CD4-positive, alpha-beta T cell treated with Interleukin-6 at 100 ng/mL for 8 hours (primary cell): Measurements from ENCODE around the gene KBTBD6.
"Not testable (repeated sequence)": the region's sequence is repeated elsewhere in the genome, so short reads cannot be mapped to it uniquely, and the experiment has no call there.

ENCODE experiments used
- DNase-seq: peaks from one replicate; pipeline ENCODE4 v3.0.0-alpha.2; 2020; ENCODE audit warnings: mixed read lengths, low spot score

KBTBD6 gene, protein sequence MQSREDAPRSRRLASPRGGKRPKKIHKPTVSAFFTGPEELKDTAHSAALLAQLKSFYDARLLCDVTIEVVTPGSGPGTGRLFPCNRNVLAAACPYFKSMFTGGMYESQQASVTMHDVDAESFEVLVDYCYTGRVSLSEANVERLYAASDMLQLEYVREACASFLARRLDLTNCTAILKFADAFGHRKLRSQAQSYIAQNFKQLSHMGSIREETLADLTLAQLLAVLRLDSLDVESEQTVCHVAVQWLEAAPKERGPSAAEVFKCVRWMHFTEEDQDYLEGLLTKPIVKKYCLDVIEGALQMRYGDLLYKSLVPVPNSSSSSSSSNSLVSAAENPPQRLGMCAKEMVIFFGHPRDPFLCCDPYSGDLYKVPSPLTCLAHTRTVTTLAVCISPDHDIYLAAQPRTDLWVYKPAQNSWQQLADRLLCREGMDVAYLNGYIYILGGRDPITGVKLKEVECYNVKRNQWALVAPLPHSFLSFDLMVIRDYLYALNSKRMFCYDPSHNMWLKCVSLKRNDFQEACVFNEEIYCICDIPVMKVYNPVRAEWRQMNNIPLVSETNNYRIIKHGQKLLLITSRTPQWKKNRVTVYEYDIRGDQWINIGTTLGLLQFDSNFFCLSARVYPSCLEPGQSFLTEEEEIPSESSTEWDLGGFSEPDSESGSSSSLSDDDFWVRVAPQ

DNA sequence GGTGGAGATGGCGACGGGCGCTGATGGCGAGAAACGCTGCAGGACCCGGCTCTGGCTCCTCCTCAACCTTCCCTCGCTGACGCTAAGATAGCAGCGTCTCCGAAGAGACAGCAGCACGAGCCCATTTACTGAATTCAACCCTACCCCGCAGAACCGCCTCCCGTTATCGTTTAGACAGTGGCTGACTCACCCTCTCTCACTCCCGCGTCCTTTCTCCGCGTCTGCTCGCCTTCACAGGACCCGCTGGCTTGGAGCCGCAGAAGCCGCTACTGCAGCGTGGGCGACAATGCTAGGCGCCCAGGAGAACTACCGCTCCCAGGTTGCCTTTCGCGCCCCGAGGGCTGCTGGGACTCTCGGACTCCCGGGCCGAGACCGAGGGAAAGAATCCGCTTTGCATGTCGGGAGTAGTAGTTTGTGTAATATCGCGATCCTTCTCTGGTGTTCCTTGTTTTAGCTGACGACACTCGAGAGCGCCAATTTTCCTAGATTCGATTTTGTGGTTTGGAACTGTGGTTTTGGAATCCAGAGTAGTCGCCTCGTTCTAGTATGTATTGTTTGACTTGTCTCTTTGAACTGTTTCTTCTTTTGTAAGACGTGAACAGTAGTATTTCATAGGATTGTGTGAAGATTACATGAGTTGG lies at the start of gene KBTBD6:
Gene KBTBD6, minus strand, starts transcription at position 291 of the 641 bp plus-strand sequence. CDS start 291 bp downstream, outside the sequence.
- DNase-seq, result peak; percentile 92

DNA sequence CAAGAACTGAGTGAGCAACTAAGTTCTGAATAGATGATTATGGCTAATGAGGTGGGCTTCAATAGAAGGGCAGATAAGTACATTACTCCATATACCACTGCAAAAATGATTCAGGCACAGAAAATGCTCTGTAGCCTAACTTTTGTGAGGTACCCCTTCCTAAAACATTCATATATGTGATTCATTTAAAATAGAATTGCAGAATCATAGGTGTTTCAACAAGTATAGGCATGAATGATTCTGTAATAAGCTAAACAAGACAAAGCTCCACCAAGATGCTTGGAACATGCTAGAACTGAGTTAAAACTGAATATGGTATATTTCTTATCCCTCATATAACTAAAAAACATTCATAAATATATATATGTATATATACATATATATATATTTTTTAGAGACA lies 49.6 kb upstream of the KBTBD6 start:
- DNase-seq, result no peak

DNA sequence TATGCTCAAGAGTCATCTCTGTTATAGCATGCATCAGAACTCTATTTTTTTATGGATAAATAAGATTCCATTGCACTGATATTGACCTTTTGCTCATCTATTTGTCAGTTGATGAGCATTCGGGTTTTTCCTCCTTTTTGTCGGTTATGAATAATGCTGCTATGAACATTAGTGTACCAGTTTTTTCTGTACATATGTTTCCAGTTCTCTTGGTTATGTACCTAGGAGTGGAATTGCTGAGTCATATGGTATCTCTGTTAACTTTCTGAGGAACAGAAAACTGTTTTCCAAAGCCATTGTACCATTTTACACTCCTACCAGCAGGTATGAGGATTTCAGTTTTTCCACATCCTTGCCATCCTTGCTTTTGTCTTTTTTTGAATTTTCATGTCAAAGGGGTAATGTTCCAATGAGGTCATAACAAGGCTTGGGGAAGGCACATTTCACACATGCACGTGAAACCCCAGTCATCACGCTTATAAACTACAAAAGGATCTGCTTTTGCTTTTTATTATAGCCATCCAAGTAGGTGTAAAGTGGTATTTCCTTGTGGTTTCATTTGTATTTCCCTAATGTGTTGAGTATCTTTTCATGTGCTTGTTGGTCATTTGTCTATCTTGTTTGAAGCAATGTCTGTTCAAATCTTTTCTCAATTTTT lies 47.1 kb upstream of the KBTBD6 start:
- no peak for DNase-seq

DNA sequence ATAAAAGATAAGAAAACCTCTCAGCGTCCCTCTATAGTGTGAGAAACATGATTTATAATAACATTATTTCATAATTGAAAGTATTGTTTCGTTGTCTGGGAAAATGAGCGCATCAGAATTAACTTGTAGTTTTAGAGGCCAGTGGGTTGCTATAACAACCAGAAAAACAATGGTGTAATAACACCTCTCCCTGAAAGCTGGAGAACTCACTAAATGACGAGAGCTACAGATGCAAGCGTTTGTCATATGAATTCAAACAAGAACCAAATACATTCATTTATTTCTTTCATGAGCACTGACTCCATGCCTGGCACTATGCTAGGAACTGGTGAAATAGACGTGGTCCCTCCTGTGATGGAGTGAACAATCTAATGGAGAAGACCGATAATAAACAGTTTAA lies 45.4 kb upstream of the KBTBD6 start:
- no peak for DNase-seq

DNA sequence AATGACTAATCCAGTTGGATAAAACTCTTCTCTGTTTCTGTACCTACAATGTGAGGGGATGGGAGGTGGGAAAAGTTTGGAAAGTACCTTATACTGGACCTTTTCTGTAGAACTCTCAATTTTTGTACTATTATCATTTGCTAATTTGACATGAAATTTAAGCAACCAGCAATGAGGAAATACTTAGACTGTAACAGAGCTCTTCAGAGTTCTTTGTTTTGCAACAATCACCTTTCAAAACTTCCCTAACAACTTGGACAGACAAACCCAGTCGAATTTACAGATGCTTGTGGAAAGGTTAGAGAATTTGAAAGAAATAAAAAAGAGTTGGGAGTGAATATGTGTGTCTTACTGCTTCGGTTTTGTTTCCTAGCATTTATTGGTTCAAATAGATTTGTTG lies 45.0 kb upstream of the KBTBD6 start:
- DNase-seq, result no peak

DNA sequence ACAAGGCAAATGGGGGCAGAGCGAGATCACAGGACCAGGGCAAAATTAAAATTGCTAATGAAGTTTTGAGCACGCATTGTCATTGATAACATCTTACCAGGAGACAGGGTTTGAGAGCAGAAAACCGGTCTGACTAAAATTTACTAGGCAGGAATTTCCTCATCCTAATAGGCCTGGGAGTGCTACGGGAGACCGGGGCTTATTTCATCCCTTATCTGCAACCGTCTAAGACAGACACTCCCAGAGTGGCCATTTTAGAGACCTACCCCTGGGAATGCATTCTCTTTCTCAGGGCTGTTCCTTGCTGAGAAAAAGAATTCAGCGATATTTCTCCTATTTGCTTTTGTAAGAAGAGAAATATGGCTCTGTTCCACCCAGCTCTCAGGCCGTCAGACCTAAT lies 43.0 kb upstream of the KBTBD6 start:
- DNase-seq, result not testable (repeated sequence)

DNA sequence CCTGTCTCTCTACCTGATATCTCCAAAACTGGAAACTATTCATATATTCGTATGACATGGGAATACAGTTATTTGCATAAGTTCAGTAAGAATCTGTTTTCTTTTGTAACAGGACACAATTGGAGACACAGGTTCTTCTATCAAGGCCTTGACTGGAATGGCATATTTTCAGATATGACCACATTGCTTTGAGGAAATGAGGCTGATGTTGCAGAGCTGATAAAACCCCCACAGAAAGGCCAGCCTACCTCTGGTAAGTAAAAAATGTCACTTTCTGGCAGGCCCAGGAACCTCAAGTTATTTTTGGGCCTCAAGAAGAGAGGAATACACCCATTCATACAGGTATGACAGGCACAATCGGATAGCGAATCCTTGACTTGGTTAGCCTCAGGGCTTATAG lies 29.5 kb upstream of the KBTBD6 start:
- no peak for DNase-seq

DNA sequence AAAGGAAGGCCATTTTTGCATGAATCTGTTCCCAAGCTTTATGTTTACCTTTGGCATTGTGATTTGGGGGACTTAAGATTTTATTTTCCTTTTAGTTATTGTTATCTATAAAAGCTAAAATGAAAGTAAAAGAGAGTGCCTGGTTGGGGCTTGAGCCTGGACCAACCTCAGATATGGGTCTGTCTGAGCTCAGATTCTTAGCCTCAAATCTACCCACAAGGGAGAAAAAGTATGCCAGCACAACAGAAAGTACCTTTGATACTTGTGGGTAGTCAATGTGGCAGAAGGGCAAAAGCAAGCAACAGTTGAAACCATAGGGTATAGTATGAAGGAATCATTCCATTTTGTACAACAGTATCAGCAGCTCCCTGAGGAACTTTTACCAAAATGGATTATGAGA lies 26.6 kb upstream of the KBTBD6 start:
- no peak for DNase-seq

DNA sequence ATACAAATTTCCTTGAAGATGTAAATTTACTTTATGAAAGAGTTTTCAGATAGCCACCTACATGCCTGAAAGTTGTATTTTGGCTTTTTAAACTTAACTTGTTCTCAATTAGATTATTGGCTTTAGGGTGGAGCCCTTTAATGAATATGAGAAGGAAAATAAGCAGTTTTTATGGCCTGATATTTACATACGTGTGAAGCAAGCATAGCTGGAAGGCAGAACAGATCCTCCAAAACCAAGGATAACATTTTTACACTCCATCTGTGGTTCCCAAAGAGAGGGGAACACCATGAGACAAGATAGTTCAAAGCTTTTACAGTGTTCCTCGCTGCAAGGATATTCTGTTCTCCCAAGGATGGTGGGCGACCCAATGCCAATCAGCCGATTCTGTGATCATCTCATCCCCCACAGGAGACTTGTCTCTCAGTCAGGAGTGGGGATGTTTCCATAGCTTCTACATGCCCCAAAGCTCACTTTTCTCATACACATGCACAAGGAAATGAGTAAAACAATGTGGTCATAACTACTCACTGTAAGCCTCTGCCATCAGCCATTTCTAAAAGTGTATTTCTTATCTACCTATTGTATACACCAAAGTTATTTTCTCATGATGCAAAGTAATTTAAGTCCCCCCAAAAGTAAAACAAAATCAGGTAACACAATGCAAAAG lies 24.6 kb upstream of the KBTBD6 start:
- DNase-seq, result no peak

DNA sequence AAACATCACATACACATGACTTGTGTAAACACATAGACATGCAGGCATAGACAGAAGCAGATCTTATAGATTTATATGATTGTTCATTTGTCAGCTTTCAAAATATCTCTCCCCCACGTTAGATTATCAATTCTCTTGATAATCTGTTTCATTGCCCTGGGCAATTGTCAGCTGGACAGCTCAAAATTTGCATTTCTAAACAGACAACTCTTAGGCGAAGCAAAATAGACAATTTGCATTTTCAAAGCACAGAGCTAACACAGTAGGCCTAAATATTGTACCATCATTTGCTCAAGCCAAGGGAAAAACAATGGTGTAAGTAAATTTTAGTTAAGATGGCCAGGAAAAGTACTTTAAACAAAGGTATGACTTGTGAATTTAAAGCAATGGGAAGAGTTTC lies 24.0 kb upstream of the KBTBD6 start:
- DNase-seq, result no peak

DNA sequence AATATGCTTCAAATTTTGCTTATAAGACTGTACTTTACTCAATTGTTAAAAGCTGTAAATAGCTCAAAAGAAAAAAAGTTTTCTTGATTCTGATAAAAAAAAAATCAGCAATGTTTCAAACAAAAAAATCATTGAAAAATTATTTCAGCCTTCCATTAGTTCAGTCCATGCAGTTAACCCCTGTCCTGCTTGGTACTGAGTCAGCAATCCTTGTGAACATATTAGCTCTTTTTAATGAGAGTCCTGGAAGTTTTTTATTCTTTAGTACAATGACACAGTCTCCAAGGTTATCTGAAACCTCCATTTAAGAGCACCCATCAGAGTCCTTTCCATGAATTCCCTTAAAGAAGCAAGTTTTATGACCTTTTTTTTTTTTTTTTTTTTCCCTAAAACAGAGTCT lies 21.4 kb upstream of the KBTBD6 start:
- DNase-seq, result no peak

DNA sequence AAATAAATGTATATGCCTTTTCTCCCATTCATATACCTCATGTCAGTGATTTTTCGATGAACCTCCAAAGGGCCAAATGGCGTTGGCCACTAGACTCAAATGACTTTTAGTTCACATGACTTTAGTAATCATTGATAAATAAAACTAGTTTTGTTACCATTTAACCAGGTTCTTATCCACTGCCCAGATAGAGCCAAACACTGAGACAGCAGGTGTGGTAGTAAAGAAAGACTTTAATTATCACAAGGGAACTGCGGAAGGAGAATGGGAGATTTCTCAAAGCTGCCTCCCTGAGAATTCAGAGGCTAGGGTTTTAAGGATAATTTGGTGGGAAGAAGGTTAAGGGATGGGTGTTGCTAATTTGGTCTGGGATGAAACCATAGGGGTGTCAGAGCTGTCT lies 19.4 kb upstream of the KBTBD6 start:
- DNase-seq, result no peak

DNA sequence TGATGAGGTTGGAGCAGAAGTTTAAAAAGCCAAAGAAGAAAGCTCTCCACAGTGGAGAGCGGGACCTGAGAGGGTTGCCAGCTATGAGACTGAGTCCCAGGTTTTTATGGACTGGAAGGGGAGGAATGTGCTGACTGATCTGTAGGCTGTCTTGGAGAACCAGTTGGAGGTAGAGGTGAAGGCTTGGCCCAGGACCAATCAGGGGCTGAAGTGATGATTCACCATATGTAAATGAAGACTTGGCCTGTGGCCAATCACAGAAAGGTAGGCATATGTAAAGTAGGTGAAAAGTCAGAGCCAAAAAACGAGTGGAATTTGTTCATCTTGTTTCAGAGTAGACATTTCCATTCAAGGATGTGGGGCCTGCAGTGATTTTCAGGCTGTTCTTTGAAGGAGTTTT lies 17.5 kb upstream of the KBTBD6 start:
- DNase-seq, result no peak

DNA sequence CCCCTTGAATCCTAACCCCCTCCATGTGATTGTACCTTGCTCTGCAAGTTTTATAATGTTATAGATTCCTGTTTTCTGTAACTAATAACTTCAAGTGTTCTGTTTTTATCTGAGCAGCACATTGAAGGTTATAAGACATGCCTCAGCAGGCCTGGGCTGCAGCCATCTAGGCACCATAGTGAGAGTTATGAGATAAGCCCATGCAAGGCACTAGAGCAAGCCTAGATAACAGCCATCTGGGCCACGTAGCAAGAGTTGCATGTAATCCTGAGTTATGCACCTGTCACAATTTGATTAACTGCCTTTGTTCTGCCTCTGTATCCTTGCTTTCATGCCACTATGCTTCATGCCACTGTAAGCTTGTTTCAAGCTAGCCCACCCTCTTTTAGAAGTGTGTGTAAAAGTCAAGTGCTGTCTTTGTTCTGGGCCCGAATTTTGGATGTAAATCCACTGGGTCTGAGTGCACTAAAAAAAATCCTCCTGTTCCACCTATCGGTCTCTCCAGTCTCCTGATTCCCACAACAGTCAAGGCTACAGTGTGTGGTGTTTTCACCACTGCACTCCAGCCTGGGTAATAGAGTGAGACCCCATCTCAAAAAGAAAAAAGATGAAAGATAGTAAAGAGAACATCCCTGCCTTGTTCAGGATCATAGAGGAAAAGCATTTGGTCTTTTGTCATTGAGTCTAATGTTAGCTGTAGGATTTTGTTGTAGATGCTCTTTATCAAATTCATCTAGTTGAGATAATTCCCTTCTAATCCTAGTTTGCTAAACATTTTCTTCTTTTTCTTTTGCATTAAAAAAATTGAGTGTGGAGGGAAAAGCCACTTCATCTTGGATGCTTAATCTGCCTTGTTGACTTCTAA lies 16.0 kb upstream of the KBTBD6 start:
- DNase-seq, result no peak

DNA sequence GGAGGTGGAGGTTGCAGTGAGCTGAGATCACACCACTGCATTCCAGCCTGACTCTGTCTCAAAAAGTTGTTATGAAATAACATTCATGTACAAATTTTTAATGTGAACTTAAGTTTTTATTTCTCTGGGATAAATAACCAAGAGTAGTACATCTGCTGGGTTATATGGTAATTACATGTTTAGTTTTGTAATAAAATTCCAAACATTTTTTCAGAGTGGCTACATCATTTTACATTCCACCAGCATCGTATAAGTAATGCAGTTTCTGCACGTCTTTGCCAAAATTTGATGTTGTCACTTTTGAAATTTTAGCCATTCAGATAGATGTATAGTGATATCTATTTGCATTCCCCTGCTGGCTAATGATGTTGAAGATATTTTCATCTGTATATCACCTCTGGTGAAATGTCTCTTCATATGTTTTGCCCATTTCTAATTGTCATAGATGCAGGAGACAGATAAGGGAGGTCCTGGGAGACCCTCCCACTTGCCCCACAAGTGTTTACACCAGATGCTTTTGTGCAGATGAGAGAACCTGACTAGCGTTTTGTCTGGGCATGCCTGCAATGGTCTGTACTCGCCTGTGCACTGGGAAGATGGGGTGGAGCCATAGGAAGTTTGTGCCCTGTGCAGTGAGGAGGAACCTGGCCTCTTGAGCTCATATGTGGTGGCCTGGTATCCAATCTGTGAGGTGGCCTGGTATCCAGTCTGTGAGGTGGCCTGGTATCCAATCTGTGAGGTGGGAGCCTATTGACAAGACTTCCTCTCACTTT lies 12.7 kb upstream of the KBTBD6 start:
- no peak for DNase-seq

DNA sequence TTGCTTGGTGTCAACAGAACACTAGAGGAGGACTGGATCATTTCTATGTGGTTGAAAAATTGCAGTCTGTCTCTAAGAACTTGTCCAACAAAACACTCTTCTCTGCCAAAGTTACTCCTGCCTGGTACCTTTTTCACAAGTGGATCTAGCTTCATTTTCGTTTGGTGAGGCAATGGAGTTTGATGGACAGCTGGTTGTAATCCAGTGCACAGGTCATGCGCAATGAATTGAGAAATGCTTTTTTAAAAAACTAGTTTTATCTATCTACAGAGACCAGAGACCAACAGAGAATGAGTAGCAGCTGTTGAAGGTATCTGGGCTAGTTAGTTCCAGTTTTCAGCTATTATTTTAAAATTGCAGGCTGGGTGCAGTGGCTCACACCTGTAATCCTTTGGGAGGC lies 12.0 kb upstream of the KBTBD6 start:
- no peak for DNase-seq

DNA sequence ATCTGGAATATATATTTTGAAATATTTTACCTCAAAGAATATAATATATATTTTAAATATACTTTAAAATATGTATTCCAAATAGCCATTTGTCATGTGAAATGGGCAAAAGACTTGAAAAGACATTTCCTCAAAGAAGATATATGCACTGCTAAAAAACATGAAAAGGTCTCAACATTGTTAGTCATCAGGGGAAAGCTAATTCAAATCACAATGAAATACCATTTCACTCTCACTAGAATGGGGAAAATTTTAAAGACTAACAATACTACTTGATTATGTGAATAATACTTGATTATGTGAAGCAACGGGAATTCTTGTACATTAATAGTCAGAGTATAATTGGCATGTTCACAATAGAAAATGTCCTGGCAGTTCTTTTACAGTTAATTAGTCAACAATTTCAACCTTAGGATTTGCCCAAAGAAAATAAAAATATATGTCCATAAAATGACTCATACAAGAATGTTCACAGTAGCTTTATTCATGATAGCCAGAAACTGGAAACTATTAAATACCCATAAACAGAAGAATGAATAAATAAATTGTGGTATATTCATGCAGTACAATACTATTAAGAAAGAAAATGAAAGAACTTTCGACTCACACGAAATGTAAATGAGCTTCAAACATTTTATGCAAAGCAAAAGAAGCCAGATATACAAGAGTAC lies 6.8 kb upstream of the KBTBD6 start:
- DNase-seq, result no peak

DNA sequence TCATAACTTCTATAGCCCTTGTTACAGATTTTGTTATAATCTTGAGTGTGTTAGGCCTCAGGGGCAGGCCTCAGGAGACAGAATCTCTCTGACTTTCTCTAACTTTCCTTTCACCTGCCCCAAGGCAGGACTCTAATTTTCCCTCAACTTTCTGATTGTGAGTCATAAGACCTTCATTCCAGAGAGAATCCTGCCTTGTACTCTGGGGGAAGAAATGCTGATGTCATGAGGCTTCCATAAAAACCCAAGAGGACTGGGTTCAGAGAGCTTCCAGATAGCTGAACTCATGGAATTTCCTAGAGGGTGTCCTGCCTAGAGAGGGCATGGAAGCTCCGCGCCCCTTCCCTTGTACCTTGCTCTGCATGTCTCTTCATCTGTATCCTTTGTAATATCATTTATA lies 5.3 kb upstream of the KBTBD6 start:
- no peak for DNase-seq

DNA sequence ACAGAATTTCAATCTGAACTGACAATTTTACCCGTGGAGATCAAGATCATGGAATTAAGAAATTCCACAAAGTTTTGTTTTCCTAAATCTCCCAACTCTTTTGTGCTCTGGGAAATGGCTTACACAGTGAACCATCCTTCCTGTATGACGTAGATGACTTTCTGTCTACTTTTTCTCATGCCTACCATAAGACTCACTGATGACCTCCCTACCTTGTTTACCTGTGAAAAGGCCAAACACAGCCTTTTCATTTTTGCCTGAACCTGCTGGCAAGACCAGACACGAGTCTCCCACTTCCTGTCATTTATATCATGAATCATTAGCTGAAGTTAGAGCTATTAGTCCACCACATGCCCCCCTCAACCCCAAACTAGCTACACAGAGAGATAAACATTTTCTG lies 4.6 kb upstream of the KBTBD6 start:
- DNase-seq, result no peak
